Measurements from ENCODE around the gene FDXR.

Gene FDXR

GRCh38 chr17:74855323-74855722, 17.5 kb downstream of the FDXR start:
- Histone ChIP-seq H4K91ac (ENCODE audit: low read length) (no peak overlapping the region), H3K18ac (ENCODE audit: low read depth in 1 of 2, low read length in 2 of 2) (no peak overlapping the region), H4K8ac (ENCODE audit: low read length) (no peak overlapping the region), H3K27ac (ENCODE audit: low read length, poor library complexity, severe bottlenecking) (no peak overlapping the region), H3K27me3 (ENCODE audit: control insufficient read depth in 1 of 2, insufficient read depth in 1 of 2, low read length in 2 of 2) (peaks cover 87 to 88% of the 10 kb centered on the region in 2 experiments), H2BK12ac (ENCODE audit: low read length in 2 of 2) (no peak overlapping the region), H3K4me2 (ENCODE audit: low read length, poor library complexity, severe bottlenecking) (no peak overlapping the region), H3K9ac (ENCODE audit: low read length) (no peak overlapping the region), H2BK5ac (ENCODE audit: low read depth, low read length, poor library complexity, severe bottlenecking) (no peak overlapping the region), H3K4ac (ENCODE audit: low read depth in 1 of 2, low read length in 2 of 2) (no peak overlapping the region), H3K4me1 (ENCODE audit: control insufficient read depth, insufficient read depth, low read depth, low read length) (peaks cover 18% of the 10 kb centered on the region), H3K14ac (ENCODE audit: low read length in 2 of 2) (no peak overlapping the region), H2AFZ (ENCODE audit: low read depth, low read length) (no peak overlapping the region), H3K9me3 (ENCODE audit: control insufficient read depth, low read length) (no peaks in the 10 kb centered on the region), H3K36me3 (ENCODE audit: control insufficient read depth in 1 of 2, insufficient read depth in 2 of 2, low read depth in 1 of 2, low read length in 2 of 2) (no peaks in the 10 kb centered on the region), H3K79me1 (replicated peaks; ENCODE audit: low read length, poor library complexity, severe bottlenecking) (no peaks in the 10 kb centered on the region), H2AK5ac (ENCODE audit: low read length, severe bottlenecking) (no peak overlapping the region), H2BK120ac (ENCODE audit: low read depth, low read length) (no peak overlapping the region), H3K23ac (ENCODE audit: low read length in 2 of 2) (no peak overlapping the region), H3K4me3 (ENCODE audit: insufficient read depth in 1 of 2, low read depth in 1 of 2, low read length in 2 of 2) (no peak overlapping the region), H2BK15ac (ENCODE audit: low read depth, poor library complexity, severe bottlenecking) (no peak overlapping the region)
- 71% methylated on average over 4 of the region's 4 CpGs for WGBS
- DNase-seq: no peak

DNA sequence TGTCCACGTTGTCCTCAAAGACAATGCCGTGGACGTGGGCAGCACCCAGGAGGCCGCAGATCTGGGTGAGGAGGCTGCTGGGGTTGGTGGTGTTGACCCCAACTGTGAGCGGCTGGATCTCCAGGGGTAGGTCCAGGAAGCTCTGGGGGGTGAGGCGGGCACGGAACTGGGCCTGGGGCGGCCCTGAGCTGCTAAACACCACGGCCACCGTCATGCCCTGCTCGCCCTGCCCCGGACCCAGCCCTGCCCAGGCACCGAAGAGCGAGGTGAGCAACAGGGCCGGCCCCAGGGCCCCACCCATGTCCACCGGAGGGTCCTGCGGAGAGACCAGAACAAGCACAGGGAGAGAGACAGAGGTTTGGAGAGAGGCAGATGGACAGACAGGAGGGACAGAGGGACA, 18.0 kb downstream of the FDXR start:
- peaks cover 13% of the 10 kb centered on the region for H3K4me1 ChIP-seq (ENCODE audit: control insufficient read depth, insufficient read depth, low read depth, low read length)
- no peak overlapping the region for H3K9ac ChIP-seq (ENCODE audit: low read length)
- no peaks in the 10 kb centered on the region for H3K79me1 ChIP-seq (replicated peaks; ENCODE audit: low read length, poor library complexity, severe bottlenecking)
- no peak overlapping the region for H3K4ac ChIP-seq (ENCODE audit: low read depth in 1 of 2, low read length in 2 of 2)
- H2BK12ac ChIP-seq (ENCODE audit: low read length in 2 of 2): no peak overlapping the region
- H2BK15ac ChIP-seq (ENCODE audit: low read depth, poor library complexity, severe bottlenecking): no peak overlapping the region
- no peak overlapping the region for H2BK120ac ChIP-seq (ENCODE audit: low read depth, low read length)
- no peak overlapping the region for H4K8ac ChIP-seq (ENCODE audit: low read length)
- DNase-seq: no peak
- H3K36me3 ChIP-seq (ENCODE audit: control insufficient read depth in 1 of 2, insufficient read depth in 2 of 2, low read depth in 1 of 2, low read length in 2 of 2): no peaks in the 10 kb centered on the region
- H2BK5ac ChIP-seq (ENCODE audit: low read depth, low read length, poor library complexity, severe bottlenecking): no peak overlapping the region
- H3K27me3 ChIP-seq (ENCODE audit: control insufficient read depth in 1 of 2, insufficient read depth in 1 of 2, low read length in 2 of 2): peaks cover 88 to 89% of the 10 kb centered on the region in 2 experiments
- no peak overlapping the region for H2AK5ac ChIP-seq (ENCODE audit: low read length, severe bottlenecking)
- H3K4me2 ChIP-seq (ENCODE audit: low read length, poor library complexity, severe bottlenecking): no peak overlapping the region
- no peaks in the 10 kb centered on the region for H3K9me3 ChIP-seq (ENCODE audit: control insufficient read depth, low read length)
- H3K14ac ChIP-seq (ENCODE audit: low read length in 2 of 2): no peak overlapping the region
- H2AFZ ChIP-seq (ENCODE audit: low read depth, low read length): no peak overlapping the region
- no peak overlapping the region for H4K91ac ChIP-seq (ENCODE audit: low read length)
- H3K27ac ChIP-seq (ENCODE audit: low read length, poor library complexity, severe bottlenecking): no peak overlapping the region
- 86% methylated on average over 17 of the region's 17 CpGs for WGBS
- no peak overlapping the region for H3K23ac ChIP-seq (ENCODE audit: low read length in 2 of 2)
- H3K18ac ChIP-seq (ENCODE audit: low read depth in 1 of 2, low read length in 2 of 2): no peak overlapping the region
- H3K4me3 ChIP-seq (ENCODE audit: insufficient read depth in 1 of 2, low read depth in 1 of 2, low read length in 2 of 2): no peak overlapping the region

GRCh38 chr17:74853669-74854068, 19.1 kb downstream of the FDXR start:
- H2BK5ac ChIP-seq (ENCODE audit: low read depth, low read length, poor library complexity, severe bottlenecking): no peak overlapping the region
- H3K18ac ChIP-seq (ENCODE audit: low read depth in 1 of 2, low read length in 2 of 2): no peak overlapping the region
- no peak overlapping the region for H3K14ac ChIP-seq (ENCODE audit: low read length in 2 of 2)
- no peak for DNase-seq
- no peak overlapping the region for H4K8ac ChIP-seq (ENCODE audit: low read length)
- H3K4me1 ChIP-seq (ENCODE audit: control insufficient read depth, insufficient read depth, low read depth, low read length): peaks cover 9% of the 10 kb centered on the region
- H2AK5ac ChIP-seq (ENCODE audit: low read length, severe bottlenecking): no peak overlapping the region
- no peak overlapping the region for H3K27ac ChIP-seq (ENCODE audit: low read length, poor library complexity, severe bottlenecking)
- H3K23ac ChIP-seq (ENCODE audit: low read length in 2 of 2): no peak overlapping the region
- H2BK15ac ChIP-seq (ENCODE audit: low read depth, poor library complexity, severe bottlenecking): no peak overlapping the region
- peaks cover 85 to 88% of the 10 kb centered on the region in 2 experiments for H3K27me3 ChIP-seq (ENCODE audit: control insufficient read depth in 1 of 2, insufficient read depth in 1 of 2, low read length in 2 of 2)
- H4K91ac ChIP-seq (ENCODE audit: low read length): no peak overlapping the region
- H3K36me3 ChIP-seq (ENCODE audit: control insufficient read depth in 1 of 2, insufficient read depth in 2 of 2, low read depth in 1 of 2, low read length in 2 of 2): no peaks in the 10 kb centered on the region
- no peaks in the 10 kb centered on the region for H3K79me1 ChIP-seq (replicated peaks; ENCODE audit: low read length, poor library complexity, severe bottlenecking)
- H2BK120ac ChIP-seq (ENCODE audit: low read depth, low read length): no peak overlapping the region
- no peaks in the 10 kb centered on the region for H3K9me3 ChIP-seq (ENCODE audit: control insufficient read depth, low read length)
- no peak overlapping the region for H2AFZ ChIP-seq (ENCODE audit: low read depth, low read length)
- H3K4me3 ChIP-seq (ENCODE audit: insufficient read depth in 1 of 2, low read depth in 1 of 2, low read length in 2 of 2): no peak overlapping the region
- no peak overlapping the region for H2BK12ac ChIP-seq (ENCODE audit: low read length in 2 of 2)
- 80% methylated on average over 7 of the region's 8 CpGs for WGBS
- no peak overlapping the region for H3K9ac ChIP-seq (ENCODE audit: low read length)
- H3K4ac ChIP-seq (ENCODE audit: low read depth in 1 of 2, low read length in 2 of 2): no peak overlapping the region
- no peak overlapping the region for H3K4me2 ChIP-seq (ENCODE audit: low read length, poor library complexity, severe bottlenecking)

GRCh38 chr17:74853048-74853397, 19.8 kb downstream of the FDXR start:
- Histone ChIP-seq H3K79me1 (replicated peaks; ENCODE audit: low read length, poor library complexity, severe bottlenecking) (no peaks in the 10 kb centered on the region), H3K18ac (ENCODE audit: low read depth in 1 of 2, low read length in 2 of 2) (no peak overlapping the region), H3K27me3 (ENCODE audit: control insufficient read depth in 1 of 2, insufficient read depth in 1 of 2, low read length in 2 of 2) (peaks cover 83 to 85% of the 10 kb centered on the region in 2 experiments), H3K23ac (ENCODE audit: low read length in 2 of 2) (no peak overlapping the region), H3K14ac (ENCODE audit: low read length in 2 of 2) (no peak overlapping the region), H3K4me1 (ENCODE audit: control insufficient read depth, insufficient read depth, low read depth, low read length) (peaks cover 9% of the 10 kb centered on the region), H2BK5ac (ENCODE audit: low read depth, low read length, poor library complexity, severe bottlenecking) (no peak overlapping the region), H3K9me3 (ENCODE audit: control insufficient read depth, low read length) (no peaks in the 10 kb centered on the region), H4K8ac (ENCODE audit: low read length) (no peak overlapping the region), H2BK15ac (ENCODE audit: low read depth, poor library complexity, severe bottlenecking) (no peak overlapping the region), H2BK12ac (ENCODE audit: low read length in 2 of 2) (no peak overlapping the region), H3K4me3 (ENCODE audit: insufficient read depth in 1 of 2, low read depth in 1 of 2, low read length in 2 of 2) (no peak overlapping the region), H2AFZ (ENCODE audit: low read depth, low read length) (no peak overlapping the region), H2AK5ac (ENCODE audit: low read length, severe bottlenecking) (no peak overlapping the region), H3K4ac (ENCODE audit: low read depth in 1 of 2, low read length in 2 of 2) (no peak overlapping the region), H3K27ac (ENCODE audit: low read length, poor library complexity, severe bottlenecking) (no peak overlapping the region), H3K36me3 (ENCODE audit: control insufficient read depth in 1 of 2, insufficient read depth in 2 of 2, low read depth in 1 of 2, low read length in 2 of 2) (no peaks in the 10 kb centered on the region), H4K91ac (ENCODE audit: low read length) (no peak overlapping the region), H3K9ac (ENCODE audit: low read length) (no peak overlapping the region), H2BK120ac (ENCODE audit: low read depth, low read length) (no peak overlapping the region), H3K4me2 (ENCODE audit: low read length, poor library complexity, severe bottlenecking) (no peak overlapping the region)
- 28% methylated on average over 9 of the region's 9 CpGs for WGBS
- DNase-seq: no peak
